GM19397 (cell line): ENCODE results near the gene UNC50.

Experiments
- ATAC-seq: cut with Tn5 transposase; IDR thresholded peaks from one replicate; pipeline ENCODE4 v1.9.1; 2021; ENCODE audit warnings: mild to moderate bottlenecking, moderate library complexity; ENCODE audit not compliant: unreplicated experiment

Gene UNC50, protein sequence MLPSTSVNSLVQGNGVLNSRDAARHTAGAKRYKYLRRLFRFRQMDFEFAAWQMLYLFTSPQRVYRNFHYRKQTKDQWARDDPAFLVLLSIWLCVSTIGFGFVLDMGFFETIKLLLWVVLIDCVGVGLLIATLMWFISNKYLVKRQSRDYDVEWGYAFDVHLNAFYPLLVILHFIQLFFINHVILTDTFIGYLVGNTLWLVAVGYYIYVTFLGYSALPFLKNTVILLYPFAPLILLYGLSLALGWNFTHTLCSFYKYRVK

DNA sequence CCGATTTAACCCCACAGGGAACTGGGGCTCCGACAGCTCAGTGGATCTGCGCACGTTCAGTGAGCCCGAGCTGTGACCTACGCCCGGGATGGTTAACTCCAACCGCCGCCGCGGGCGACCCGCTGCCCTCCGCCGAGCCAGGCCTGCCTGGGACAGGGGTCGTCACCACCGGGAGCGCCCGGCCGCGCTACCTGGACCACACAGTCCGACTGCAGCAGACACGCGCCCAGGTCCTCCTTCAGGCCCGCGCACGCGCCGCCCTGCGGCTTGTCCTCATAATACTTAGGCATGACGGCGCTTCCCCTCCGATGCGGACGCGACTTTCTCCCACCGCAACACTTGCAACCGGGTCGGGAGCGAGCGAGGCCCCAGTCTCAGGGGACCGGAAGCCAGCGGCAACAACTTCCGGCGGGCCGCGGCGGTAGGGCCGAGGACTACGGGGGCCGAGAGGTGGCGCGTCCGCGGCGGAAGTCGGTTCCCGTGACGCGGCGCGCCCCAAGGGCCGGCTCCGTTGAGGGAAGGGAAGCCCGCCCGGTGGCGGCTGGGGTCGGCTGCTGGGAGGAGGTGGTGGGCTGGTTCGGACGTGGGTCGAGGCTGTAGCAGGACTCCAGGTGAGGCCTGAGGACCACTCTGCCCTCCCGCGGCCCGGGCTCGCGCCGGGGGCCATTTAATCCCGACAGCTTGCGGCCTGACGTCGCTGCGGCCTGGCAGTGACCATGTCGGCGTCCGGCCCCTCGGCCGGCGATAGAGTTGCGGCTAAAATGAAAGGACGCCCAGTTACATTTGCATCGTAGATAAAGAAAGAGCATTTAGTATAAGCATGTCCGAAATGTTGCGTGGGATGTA is at the start of gene UNC50, which contains the start of gene COA5:
TSS of gene UNC50 (plus strand) at position 474 of the 846 bp plus-strand sequence. CDS start 1,171 bp downstream, outside the sequence.
TSS of gene COA5 (minus strand) at position 397 of the 846 bp plus-strand sequence. CDS start at position 290, 107 bp downstream.
- peak; percentile 90 for ATAC-seq

- ATAC-seq, result no peak
Measured at GRCh38 chr2:98558852-98559530, 49.4 kb upstream of the UNC50 start.

GRCh38 chr2:98559581-98559980 is 48.8 kb upstream of the UNC50 start:
- ATAC-seq, result no peak

DNA sequence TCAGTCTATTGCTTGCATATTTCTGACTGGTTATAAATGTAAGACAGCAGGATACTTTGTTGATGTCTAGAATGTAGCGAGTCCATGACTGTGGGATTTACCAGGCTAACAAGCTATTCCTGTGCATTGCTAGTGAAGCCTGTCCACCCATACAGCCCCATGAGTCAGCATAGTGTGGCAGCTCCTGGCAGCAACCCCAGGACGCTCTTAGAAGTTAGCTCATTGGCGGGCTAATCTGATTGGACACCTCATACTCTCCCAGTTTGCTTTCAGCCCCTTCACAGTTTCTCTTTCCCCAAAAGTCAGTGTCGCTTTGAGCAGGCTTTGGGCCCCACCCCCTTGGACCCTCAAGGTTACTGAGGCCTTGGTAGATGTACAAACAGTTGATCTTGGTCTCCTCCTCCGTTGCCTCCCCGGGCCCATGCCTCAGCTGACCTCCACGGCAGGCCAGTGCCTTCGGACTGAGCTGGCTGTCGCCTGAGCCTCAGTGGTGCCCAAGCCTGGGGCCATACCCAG is 48.1 kb upstream of the UNC50 start:
- ATAC-seq, result no peak

GRCh38 chr2:98561018-98561417 is 47.4 kb upstream of the UNC50 start:
- ATAC-seq, result no peak

DNA sequence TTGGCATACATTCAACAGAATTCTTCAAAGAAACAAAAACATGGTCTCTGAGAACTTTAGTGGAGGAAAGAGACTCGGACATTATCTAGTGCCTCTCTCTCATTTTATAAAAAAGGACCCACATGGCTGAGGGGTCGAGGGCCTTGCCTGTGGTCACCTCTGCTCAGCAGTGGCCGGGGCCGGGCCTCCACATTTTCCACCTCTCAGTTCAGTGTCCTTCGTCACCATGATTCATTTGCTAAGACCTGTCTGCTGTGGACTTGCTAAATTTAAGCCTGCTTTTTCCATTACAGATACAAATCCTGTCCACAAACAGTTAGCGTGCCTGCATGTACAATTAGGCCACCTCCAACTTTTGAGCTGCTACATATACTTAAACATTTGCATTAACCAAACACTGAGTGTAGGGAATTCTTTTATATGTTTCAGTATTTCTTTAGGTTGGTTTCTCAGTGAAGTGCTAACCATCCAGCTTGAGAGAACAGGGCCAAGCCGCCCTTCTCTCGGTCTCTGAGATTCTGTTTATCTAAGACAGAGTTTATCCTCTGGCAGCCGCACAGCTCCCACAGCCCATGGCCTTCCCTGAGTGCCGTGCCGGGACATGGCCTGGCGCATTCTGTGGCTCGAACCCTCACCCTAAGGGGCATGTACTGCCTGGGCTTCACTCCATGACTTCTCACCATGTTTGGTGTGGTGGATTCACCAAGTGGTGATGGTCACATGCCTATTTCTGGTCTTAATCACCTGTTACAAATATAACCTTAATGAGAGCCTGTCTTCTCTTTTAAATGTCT is 46.3 kb upstream of the UNC50 start:
- ATAC-seq, result no peak

DNA sequence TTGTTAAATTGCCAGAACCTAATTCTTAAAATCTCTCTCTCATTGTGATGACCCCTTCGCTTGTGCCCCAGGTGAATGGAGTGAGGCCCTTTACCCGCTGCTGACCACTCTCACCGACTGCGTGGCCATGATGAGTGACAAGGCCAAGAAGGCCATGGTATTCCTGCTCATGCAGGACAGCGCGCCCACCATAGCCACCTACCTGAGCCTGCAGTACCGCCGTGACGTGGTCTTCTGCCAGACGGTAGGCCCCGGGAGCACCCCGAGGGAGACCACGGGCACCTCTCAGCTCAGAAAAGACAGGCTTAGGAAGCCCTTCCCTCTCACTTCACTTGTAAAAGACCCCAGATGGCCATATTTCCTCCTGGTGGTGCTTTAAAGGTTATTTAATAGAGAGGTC is 45.0 kb upstream of the UNC50 start:
- no peak for ATAC-seq

DNA sequence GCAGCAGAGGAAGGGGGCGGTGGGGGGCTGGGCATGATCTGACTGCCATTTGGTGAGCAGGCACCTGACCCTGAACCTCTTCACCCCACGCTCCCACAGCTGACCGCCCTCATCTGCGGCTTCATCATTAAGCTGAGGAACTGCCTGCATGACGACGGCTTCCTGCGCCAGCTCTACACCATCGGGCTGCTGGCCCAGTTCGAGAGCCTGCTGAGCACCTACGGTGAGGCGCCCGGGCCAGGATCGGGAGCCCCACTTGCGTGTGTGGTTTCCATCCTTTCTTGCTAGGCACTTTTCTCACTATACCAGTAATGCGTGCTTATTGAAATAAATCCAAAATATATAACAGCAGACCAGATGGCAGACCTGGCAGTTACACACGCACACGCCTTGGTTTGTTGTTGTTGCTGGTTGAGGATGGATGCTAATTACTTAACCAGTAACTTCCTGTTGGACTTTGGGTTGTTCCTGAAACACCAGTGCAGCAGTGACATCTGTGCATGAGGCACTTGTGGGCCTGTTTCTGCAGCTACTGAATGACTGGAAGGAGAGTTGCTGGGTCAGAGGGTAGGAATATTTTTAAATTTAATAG is 43.8 kb upstream of the UNC50 start:
- no peak for ATAC-seq

- ATAC-seq, result no peak
Measured at GRCh38 chr2:98565286-98565860, 43.0 kb upstream of the UNC50 start.

DNA sequence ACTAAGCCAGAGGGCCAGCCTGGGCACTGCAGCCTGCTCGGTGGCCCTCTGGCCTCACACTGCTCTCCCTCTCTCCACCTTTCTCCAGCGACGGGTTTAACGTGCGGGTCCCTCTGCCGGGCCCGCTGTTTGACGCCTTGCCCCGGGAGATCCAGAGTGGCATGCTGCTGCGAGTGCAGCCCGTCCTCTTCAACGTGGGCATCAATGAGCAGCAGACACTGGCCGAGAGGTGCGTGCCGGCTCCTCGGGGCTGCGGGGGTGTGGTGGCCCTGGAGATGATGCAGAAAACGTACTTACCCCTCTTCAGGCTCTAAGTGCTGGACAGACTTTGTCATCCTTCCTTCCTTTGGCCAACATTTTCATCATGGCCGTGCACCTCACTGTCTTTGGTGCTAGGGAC is 42.4 kb upstream of the UNC50 start:
- no peak for ATAC-seq

DNA sequence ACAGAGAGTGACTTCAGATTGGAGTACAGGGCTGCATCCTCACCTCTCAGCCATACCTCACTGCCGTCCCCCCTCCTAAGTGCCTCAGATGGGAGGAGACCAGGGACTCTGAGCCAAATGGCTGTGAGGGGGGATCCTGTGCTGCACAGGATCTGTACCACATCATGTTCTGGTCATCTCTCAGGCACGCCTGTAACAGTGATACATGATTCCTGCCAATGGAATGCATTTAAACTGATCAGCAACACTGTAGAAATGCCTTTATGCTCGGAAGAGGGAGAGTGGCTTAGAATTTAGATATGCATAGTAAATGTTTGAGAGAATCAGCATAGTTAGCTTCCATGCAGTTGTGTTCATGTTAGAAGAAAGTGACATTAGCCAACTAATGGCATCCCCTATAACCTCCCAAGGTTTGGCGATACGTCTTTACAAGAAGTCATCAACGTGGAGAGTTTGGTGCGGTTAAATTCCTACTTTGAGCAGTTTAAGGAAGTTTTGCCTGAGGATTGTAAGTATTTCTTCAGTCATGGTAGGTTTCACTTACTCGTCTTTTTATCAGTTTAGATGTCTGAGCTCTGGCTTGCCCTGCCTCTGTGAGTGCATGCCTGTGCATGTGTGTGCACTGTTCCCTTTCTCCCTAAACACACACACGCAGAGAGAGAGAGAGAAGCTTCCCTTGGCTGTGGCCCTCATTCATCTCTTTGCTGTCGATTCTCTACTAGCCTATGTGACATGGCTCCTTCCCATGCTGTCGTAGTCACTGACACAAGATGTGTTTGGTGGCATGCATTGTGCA is 40.0 kb upstream of the UNC50 start:
- ATAC-seq, result no peak

GRCh38 chr2:98569197-98569793 is 39.1 kb upstream of the UNC50 start:
- no peak for ATAC-seq

DNA sequence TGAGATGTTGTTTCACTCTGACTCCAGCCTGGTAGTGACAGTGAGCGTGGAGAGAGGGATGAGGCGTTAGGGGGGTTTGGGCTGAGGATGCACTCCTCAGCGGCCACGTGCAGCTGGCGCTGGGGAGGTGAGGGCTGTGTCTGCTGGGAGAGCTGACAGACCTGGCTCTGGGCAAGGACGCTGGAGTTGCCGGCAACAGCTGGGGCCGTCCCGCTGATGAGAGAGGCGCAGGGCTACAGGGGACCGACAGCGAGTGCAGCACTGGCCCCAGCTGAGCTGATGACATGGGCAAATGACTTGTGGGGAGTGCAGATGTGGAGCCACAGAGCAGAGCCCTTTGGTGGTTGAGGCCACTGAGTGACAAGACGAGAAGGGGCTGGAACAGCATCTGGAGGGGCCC is 38.5 kb upstream of the UNC50 start:
- ATAC-seq, result no peak

DNA sequence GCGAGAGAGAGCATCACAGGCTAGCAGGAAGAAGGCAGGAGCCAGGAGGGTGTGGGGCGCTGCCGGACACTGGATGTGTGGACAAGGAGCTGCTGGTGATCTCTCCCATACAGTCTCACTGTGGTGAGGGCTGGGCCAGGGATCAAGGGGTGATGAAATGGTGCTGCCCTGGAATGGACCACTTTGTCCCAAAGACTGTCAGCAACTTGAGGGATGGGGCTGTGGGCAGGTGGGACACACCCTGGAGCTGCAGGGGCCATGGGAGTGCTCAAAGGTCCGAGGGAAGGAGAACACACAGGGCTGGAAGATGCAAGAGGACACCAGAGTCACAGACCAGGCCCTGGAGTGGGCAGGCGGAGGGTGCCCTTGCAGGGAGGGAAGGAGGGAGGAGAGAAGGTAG is 38.0 kb upstream of the UNC50 start:
- no peak for ATAC-seq

DNA sequence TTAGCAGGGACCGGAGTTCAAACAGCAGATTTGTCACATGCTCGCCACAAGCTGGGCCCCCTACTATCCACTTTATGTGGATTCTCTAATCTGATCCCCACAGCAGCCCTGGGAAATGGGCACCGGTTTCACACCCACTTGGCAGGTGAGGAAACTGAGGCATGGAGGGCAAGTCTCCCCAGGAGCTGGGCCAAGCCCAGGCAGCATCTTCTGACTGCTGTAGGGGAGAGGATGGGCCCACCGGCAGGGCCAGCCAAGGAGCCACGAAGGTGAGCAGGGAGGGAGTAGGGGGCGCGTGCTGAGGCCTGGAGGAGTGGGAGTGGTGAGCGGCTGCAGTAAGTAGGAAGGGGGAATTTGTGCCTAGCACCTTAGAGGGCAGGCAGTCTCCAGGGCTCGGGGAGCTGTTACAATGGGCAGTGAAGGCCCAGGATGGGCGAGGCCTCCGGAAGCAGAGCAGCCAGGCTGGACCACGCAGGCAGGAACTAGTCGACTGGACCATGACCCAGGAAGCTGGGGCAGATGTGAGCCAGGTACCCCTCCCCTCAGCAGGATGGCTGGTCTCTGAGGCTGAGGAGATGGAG is 37.2 kb upstream of the UNC50 start:
- ATAC-seq, result no peak

- ATAC-seq, result no peak
Measured at GRCh38 chr2:98571796-98572195, 36.6 kb upstream of the UNC50 start.

DNA sequence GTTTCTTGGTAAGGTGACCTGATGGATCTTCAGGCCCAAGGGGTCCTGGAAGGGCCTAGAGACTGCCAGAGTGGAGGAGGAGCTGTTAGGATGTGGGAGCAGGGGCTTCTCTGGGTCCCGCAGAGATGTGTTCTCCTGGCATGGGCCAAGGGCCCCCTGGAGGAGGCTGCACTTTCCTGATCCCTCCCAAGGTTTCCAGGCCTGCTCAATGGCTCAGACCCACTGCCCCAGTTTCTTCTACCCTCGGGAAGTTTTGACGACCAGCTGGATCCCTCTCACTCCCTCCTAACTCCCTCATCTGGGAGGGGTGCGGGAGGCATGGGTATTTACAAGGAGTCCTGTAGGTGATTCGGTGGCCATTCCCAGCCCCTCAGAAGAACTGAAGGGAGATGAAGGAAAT is 36.2 kb upstream of the UNC50 start:
- no peak for ATAC-seq

- ATAC-seq, result no peak
Measured at GRCh38 chr2:98572676-98573075, 35.7 kb upstream of the UNC50 start.
